ENCODE data around the gene EXOC5.

DNA sequence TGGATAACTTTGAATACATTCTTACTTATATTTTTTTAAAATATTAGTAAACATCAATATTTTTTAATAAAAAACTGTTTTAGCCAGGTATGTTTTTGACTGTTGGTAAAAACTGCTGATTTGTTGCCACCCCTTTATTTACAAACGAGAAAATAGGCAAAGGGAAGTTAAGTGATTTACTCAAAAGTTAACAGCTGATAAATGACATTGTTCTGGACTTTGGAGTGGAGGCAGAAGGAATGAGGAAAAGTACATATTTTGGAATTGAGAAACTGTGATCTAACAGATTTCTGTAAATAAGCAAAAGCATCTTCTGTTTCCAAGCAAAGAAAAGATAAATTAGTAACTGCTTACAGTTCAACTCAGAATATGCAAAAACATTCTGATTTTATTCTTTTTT lies 4.5 kb upstream of the EXOC5 start:
- no peak for TF ChIP-seq POLR2A (IDR thresholded peaks at IDR 0.05)
- TF ChIP-seq, protein P1, sequence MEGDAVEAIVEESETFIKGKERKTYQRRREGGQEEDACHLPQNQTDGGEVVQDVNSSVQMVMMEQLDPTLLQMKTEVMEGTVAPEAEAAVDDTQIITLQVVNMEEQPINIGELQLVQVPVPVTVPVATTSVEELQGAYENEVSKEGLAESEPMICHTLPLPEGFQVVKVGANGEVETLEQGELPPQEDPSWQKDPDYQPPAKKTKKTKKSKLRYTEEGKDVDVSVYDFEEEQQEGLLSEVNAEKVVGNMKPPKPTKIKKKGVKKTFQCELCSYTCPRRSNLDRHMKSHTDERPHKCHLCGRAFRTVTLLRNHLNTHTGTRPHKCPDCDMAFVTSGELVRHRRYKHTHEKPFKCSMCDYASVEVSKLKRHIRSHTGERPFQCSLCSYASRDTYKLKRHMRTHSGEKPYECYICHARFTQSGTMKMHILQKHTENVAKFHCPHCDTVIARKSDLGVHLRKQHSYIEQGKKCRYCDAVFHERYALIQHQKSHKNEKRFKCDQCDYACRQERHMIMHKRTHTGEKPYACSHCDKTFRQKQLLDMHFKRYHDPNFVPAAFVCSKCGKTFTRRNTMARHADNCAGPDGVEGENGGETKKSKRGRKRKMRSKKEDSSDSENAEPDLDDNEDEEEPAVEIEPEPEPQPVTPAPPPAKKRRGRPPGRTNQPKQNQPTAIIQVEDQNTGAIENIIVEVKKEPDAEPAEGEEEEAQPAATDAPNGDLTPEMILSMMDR (IDR thresholded peaks at IDR 0.05), result no peak

Data from suprapubic skin (tissue), 3 donors.